A549 (cell line): Measurements from ENCODE around the gene CACNA1D.

Source experiments
- BHLHE40 ChIP-seq: IDR thresholded peaks from 2 replicates; pipeline ENCODE4 v1.6.1; 2012; ENCODE audit warnings: low read depth, low read length, inconsistent platforms
- EP300 ChIP-seq, 2 experiments: fragments of >200 bp; sonication (Bioruptor Twin); formaldehyde crosslinking; IDR thresholded peaks; 2 replicates in 1 of 2; 3 replicates in 1 of 2; pipeline ENCODE4 v1.6.1; 2016 to 2017
- GATA3 ChIP-seq: IDR thresholded peaks from 2 replicates; pipeline ENCODE4 v1.6.1; 2012; ENCODE audit warnings: borderline replicate concordance
- HDAC2 ChIP-seq: fragments of 200-600 bp; sonication (generic); IDR thresholded peaks from 2 replicates; pipeline ENCODE4 v1.6.1; 2016
- TF ChIP-seq, protein P1 (sequence below): fragments of >200 bp; sonication (Bioruptor Twin); formaldehyde crosslinking; IDR thresholded peaks from 3 replicates; pipeline ENCODE4 v1.5.1; 2016

GRCh38 chr3:53464424-53464823, 30.0 kb upstream of the CACNA1D start:
- TF ChIP-seq BHLHE40: no peak
- TF ChIP-seq, protein P1, sequence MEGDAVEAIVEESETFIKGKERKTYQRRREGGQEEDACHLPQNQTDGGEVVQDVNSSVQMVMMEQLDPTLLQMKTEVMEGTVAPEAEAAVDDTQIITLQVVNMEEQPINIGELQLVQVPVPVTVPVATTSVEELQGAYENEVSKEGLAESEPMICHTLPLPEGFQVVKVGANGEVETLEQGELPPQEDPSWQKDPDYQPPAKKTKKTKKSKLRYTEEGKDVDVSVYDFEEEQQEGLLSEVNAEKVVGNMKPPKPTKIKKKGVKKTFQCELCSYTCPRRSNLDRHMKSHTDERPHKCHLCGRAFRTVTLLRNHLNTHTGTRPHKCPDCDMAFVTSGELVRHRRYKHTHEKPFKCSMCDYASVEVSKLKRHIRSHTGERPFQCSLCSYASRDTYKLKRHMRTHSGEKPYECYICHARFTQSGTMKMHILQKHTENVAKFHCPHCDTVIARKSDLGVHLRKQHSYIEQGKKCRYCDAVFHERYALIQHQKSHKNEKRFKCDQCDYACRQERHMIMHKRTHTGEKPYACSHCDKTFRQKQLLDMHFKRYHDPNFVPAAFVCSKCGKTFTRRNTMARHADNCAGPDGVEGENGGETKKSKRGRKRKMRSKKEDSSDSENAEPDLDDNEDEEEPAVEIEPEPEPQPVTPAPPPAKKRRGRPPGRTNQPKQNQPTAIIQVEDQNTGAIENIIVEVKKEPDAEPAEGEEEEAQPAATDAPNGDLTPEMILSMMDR: no peak
- TF ChIP-seq EP300 (IDR thresholded peaks at IDR 0.05): no peak
- TF ChIP-seq HDAC2: no peak
- no peak for TF ChIP-seq GATA3
